HEK293 (cell line): ENCODE data around the gene TIAM1.
A peak's percentile ranks its signal among the peaks of the same experiment; 100 is the strongest.

Experiments
- CTCF ChIA-PET: fragments of 350-600 bp; formaldehyde crosslinking; extraction: SDS; loops from one replicate; lab custom pipeline; 2021; ENCODE audit warnings: antibody characterized with exemption; lab: Yijun Ruan, JAX
- POLR2A ChIA-PET: fragments of 300-600 bp; formaldehyde crosslinking; extraction: SDS; loops from one replicate; lab custom pipeline; 2020; ENCODE audit warnings: antibody characterized with exemption, inconsistent platforms; lab: Yijun Ruan, JAX
- H3K27ac ChIP-seq: fragments of 200-500 bp; sonication (Bioruptor generic); 2 replicates; pipeline ENCODE4 v1.5.1; 2014; ENCODE audit warnings: low read depth, low read length, control low read depth, inconsistent platforms; ENCODE audit errors: extremely low read depth
- H3K36me3 ChIP-seq, 2 experiments: fragments of 200-500 bp in 1 of 2; sonication (Bioruptor generic) in 1 of 2; 1 replicate in 1 of 2; 2 replicates in 1 of 2; pipeline ENCODE4 v1.5.1; 2014 to 2017; ENCODE audit warnings: inconsistent platforms in 2 of 2, low read length in 2 of 2; ENCODE audit not compliant: control insufficient read depth in 2 of 2, insufficient read depth in 1 of 2
- H3K4me1 ChIP-seq: fragments of 200-500 bp; sonication (Bioruptor generic); 2 replicates; pipeline ENCODE4 v1.5.1; 2014; ENCODE audit warnings: mild to moderate bottlenecking, low read length, inconsistent platforms; ENCODE audit not compliant: control insufficient read depth, insufficient read depth
- H3K4me3 ChIP-seq: 2 replicates; pipeline ENCODE4 v1.5.1; 2011; ENCODE audit warnings: low read depth, mild to moderate bottlenecking, control low read depth, low read length, moderate library complexity
- H3K9me3 ChIP-seq: fragments of 200-500 bp; sonication (Bioruptor generic); 2 replicates; pipeline ENCODE4 v1.5.1; 2014; ENCODE audit warnings: low read depth, low read length, inconsistent platforms; ENCODE audit not compliant: control insufficient read depth, insufficient read depth
- EGR2 ChIP-seq: fragments of 450-650 bp; formaldehyde crosslinking; IDR thresholded peaks from 2 replicates; pipeline ENCODE4 v1.5.1; 2016; ENCODE audit warnings: low read depth, missing biosample characterization, missing genetic modification characterization
- FEZF1 ChIP-seq: fragments of 450-650 bp; formaldehyde crosslinking; IDR thresholded peaks from 2 replicates; pipeline ENCODE4 v1.5.1; 2016; ENCODE audit warnings: missing biosample characterization, missing genetic modification characterization
- GLI2 ChIP-seq: fragments of 450-650 bp; formaldehyde crosslinking; IDR thresholded peaks from 2 replicates; pipeline ENCODE4; 2017; ENCODE audit warnings: missing biosample characterization, missing genetic modification characterization, low read depth, borderline replicate concordance
- KLF16 ChIP-seq: fragments of 450-650 bp; formaldehyde crosslinking; IDR thresholded peaks from 2 replicates; pipeline ENCODE4 v1.5.1; 2017; ENCODE audit warnings: missing biosample characterization, missing genetic modification characterization
- OSR2 ChIP-seq: fragments of 450-650 bp; formaldehyde crosslinking; IDR thresholded peaks from 2 replicates; pipeline ENCODE4 v1.5.1; 2016; ENCODE audit warnings: missing biosample characterization, missing genetic modification characterization
- SALL2 ChIP-seq: fragments of 450-650 bp; formaldehyde crosslinking; IDR thresholded peaks from 2 replicates; pipeline ENCODE4 v1.5.0; 2017; ENCODE audit warnings: missing biosample characterization, mild to moderate bottlenecking, missing genetic modification characterization, borderline replicate concordance
- SP7 ChIP-seq: fragments of 450-650 bp; formaldehyde crosslinking; IDR thresholded peaks from 2 replicates; pipeline ENCODE4 v1.5.1; 2016; ENCODE audit warnings: missing biosample characterization, missing genetic modification characterization
- TRIM28 ChIP-seq: IDR thresholded peaks from 2 replicates; pipeline ENCODE4 v1.6.1; 2011; ENCODE audit warnings: low read length, control low read depth, borderline replicate concordance
- ZNF10 ChIP-seq: fragments of 450-650 bp; formaldehyde crosslinking; IDR thresholded peaks from 2 replicates; pipeline ENCODE4 v1.5.1; 2017; ENCODE audit warnings: missing biosample characterization, missing genetic modification characterization
- ZNF292 ChIP-seq: fragments of 450-650 bp; formaldehyde crosslinking; IDR thresholded peaks from 2 replicates; pipeline ENCODE4 v1.5.1; 2016; ENCODE audit warnings: low read depth, missing biosample characterization, missing genetic modification characterization, borderline replicate concordance
- ZNF366 ChIP-seq: fragments of 450-650 bp; formaldehyde crosslinking; conservative IDR thresholded peaks from 2 replicates; pipeline ENCODE4 v1.5.1; 2016; ENCODE audit warnings: missing biosample characterization, missing genetic modification characterization
- ZNF398 ChIP-seq: fragments of 450-650 bp; formaldehyde crosslinking; IDR thresholded peaks from 2 replicates; pipeline ENCODE4 v1.5.1; 2017; ENCODE audit warnings: missing biosample characterization, missing genetic modification characterization
- ZNF571 ChIP-seq: fragments of 450-650 bp; formaldehyde crosslinking; IDR thresholded peaks from 2 replicates; pipeline ENCODE4 v1.5.0; 2017; ENCODE audit warnings: missing biosample characterization, missing genetic modification characterization
- ZNF596 ChIP-seq: fragments of 450-650 bp; IDR thresholded peaks from 2 replicates; pipeline ENCODE4 v1.5.0; 2018; ENCODE audit warnings: missing biosample characterization, mild to moderate bottlenecking, missing genetic modification characterization, moderate library complexity
- ZNF692 ChIP-seq: fragments of 450-650 bp; formaldehyde crosslinking; IDR thresholded peaks from 2 replicates; pipeline ENCODE4 v1.5.1; 2016; ENCODE audit warnings: missing biosample characterization, missing genetic modification characterization
- ZNF837 ChIP-seq: fragments of 450-650 bp; formaldehyde crosslinking; IDR thresholded peaks from 2 replicates; pipeline ENCODE4 v1.5.1; 2016; ENCODE audit warnings: missing biosample characterization, missing genetic modification characterization
- ZNF843 ChIP-seq: fragments of 450-650 bp; formaldehyde crosslinking; IDR thresholded peaks from 2 replicates; pipeline ENCODE4 v1.5.1; 2016; ENCODE audit warnings: missing biosample characterization, missing genetic modification characterization
- TF ChIP-seq, protein P1 (sequence below): fragments of 450-650 bp; formaldehyde crosslinking; IDR thresholded peaks from 2 replicates; pipeline ENCODE4 v1.5.1; 2016; ENCODE audit warnings: missing biosample characterization, missing genetic modification characterization
- TF ChIP-seq, protein P2 (sequence below): fragments of 450-650 bp; formaldehyde crosslinking; IDR thresholded peaks from 2 replicates; pipeline ENCODE4 v1.5.1; 2017; ENCODE audit warnings: missing biosample characterization, missing genetic modification characterization
- TF ChIP-seq, protein P3 (sequence below): fragments of 450-650 bp; formaldehyde crosslinking; IDR thresholded peaks from 2 replicates; pipeline ENCODE4 v1.5.1; 2017; ENCODE audit warnings: missing biosample characterization, missing genetic modification characterization

TIAM1 gene

DNA sequence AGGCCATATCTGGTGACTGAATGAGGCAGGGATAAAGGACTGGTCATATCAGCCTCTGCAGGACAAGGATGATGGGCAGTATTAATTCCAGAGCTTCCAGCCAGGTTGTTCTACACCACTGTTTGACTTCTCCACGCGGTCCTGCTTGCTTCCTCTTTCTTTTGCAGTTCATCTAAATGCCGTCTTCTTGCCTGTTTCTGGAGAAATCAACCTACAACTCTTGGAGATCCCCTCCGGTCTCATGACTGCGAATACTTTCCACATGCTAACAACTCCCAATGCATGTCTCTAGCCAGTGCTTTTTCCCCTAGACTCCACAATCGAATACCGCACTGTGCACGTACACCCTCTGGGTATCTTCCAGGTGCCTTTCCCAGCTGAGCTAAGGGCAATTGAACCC is 14.1 kb upstream of the TIAM1 start (continued):
- TF ChIP-seq GLI2 (tag by site-specific recombination): no peak
- no peak for TF ChIP-seq SALL2 (tag by site-specific recombination)
- TF ChIP-seq ZNF843: no peak
- no peak for TF ChIP-seq ZNF837
- TF ChIP-seq ZNF292 (tag by site-specific recombination): no peak
- no peak for TF ChIP-seq TRIM28
- TF ChIP-seq, all 188 proteins: peak for 0

GRCh38 chr21:31356440-31356839 is 12.4 kb upstream of the TIAM1 start:
- H3K36me3 ChIP-seq: no peaks in the 10 kb centered on the region; a peak in 1 of 3 replicates
- ChIA-PET CTCF (no interaction called here), POLR2A (no interaction called here)
- TF ChIP-seq, protein P1, sequence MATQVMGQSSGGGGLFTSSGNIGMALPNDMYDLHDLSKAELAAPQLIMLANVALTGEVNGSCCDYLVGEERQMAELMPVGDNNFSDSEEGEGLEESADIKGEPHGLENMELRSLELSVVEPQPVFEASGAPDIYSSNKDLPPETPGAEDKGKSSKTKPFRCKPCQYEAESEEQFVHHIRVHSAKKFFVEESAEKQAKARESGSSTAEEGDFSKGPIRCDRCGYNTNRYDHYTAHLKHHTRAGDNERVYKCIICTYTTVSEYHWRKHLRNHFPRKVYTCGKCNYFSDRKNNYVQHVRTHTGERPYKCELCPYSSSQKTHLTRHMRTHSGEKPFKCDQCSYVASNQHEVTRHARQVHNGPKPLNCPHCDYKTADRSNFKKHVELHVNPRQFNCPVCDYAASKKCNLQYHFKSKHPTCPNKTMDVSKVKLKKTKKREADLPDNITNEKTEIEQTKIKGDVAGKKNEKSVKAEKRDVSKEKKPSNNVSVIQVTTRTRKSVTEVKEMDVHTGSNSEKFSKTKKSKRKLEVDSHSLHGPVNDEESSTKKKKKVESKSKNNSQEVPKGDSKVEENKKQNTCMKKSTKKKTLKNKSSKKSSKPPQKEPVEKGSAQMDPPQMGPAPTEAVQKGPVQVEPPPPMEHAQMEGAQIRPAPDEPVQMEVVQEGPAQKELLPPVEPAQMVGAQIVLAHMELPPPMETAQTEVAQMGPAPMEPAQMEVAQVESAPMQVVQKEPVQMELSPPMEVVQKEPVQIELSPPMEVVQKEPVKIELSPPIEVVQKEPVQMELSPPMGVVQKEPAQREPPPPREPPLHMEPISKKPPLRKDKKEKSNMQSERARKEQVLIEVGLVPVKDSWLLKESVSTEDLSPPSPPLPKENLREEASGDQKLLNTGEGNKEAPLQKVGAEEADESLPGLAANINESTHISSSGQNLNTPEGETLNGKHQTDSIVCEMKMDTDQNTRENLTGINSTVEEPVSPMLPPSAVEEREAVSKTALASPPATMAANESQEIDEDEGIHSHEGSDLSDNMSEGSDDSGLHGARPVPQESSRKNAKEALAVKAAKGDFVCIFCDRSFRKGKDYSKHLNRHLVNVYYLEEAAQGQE (tag by site-specific recombination): 0 out of 2 replicates have a peak, but pooled peaks have one; percentile 22
- no peak for TF ChIP-seq ZNF596
- H3K27ac ChIP-seq: no peak overlapping the region
- H3K9me3 ChIP-seq: no peaks in the 10 kb centered on the region; the same call in 1 of the 2 replicates
- peaks cover 9% of the 10 kb centered on the region for H3K4me1 ChIP-seq
- no peak overlapping the region for H3K4me3 ChIP-seq

DNA sequence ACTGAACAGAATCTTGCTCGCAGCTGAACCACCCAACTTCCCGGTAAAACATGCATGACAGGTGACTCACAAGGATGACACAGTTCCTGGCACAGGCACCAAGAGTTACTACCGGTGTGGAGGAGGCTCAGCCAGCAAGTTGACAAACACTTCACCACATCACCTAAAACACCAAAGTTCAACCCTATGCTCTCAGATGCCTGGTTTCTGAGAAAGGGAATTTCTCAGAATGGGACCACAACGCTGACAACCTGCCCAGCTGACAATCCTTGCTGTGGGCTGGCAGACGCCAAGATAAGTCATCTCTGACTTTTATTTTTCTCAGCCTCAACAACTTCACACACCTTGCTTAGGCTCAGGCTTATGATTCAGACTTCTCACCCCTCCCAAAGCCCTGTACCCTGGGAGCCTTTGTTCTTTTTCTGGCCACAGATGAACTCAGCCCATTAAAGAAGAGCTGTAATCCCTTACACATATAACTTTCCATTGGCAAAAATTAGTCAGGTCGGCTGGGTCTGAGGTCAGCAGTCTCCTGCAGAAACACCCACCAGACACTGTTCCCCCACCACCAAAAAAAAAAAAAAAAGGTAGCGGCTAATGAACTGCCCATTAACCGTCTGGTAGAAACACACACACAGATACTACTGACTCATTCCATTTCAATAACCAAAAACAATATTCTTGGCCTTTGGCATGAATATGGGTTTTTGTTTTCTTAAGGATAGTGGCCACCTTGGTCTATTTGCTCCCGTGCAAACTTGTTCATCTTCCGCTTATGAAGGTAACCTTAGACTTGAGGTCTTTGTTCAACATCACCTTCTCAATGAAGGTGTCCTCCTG is 10.8 kb upstream of the TIAM1 start:
- Histone ChIP-seq H3K27ac (peak overlapping the region; percentile 25; the same call in 1 of the 2 replicates), H3K4me3 (no peak overlapping the region), H3K36me3 (no peaks in the 10 kb centered on the region; a peak in 1 of 3 replicates), H3K4me1 (peaks cover 12% of the 10 kb centered on the region), H3K9me3 (no peaks in the 10 kb centered on the region)
- ChIA-PET POLR2A (interaction anchor here (0.7 kb wide), 1 partner anchor 89 kb away, joined by 4 read pairs; no protein-coding TSS in a partner anchor), CTCF (interaction anchor here (0.7 to 1.0 kb wide), 4 partner anchors 13 to 237 kb away, joined by 3 to 4 read pairs (median 4); no protein-coding TSS in a partner anchor)
- TF ChIP-seq OSR2 (tag by site-specific recombination) (peak; percentile 40), ZNF571 (tag by site-specific recombination) (no peak), ZNF366 (peak; percentile 59), SP7 (tag by site-specific recombination) (peak; percentile 54; the same call in 1 of the 2 replicates), FEZF1 (tag by site-specific recombination) (peak; percentile 38; the same call in 1 of the 2 replicates), ZNF398 (peak; percentile 39; the same call in 1 of the 2 replicates), ZNF10 (tag by site-specific recombination) (0 out of 2 replicates have a peak, but pooled peaks have one; percentile 27), EGR2 (tag by site-specific recombination) (peak; percentile 27; the same call in 1 of the 2 replicates), ZNF692 (tag by site-specific recombination) (0 out of 2 replicates have a peak, but pooled peaks have one; percentile 23), KLF16 (tag by site-specific recombination) (no peak)
- TF ChIP-seq, protein P2, sequence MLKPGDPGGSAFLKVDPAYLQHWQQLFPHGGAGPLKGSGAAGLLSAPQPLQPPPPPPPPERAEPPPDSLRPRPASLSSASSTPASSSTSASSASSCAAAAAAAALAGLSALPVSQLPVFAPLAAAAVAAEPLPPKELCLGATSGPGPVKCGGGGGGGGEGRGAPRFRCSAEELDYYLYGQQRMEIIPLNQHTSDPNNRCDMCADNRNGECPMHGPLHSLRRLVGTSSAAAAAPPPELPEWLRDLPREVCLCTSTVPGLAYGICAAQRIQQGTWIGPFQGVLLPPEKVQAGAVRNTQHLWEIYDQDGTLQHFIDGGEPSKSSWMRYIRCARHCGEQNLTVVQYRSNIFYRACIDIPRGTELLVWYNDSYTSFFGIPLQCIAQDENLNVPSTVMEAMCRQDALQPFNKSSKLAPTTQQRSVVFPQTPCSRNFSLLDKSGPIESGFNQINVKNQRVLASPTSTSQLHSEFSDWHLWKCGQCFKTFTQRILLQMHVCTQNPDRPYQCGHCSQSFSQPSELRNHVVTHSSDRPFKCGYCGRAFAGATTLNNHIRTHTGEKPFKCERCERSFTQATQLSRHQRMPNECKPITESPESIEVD: no peak
- TF ChIP-seq, protein P3, sequence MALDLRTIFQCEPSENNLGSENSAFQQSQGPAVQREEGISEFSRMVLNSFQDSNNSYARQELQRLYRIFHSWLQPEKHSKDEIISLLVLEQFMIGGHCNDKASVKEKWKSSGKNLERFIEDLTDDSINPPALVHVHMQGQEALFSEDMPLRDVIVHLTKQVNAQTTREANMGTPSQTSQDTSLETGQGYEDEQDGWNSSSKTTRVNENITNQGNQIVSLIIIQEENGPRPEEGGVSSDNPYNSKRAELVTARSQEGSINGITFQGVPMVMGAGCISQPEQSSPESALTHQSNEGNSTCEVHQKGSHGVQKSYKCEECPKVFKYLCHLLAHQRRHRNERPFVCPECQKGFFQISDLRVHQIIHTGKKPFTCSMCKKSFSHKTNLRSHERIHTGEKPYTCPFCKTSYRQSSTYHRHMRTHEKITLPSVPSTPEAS: no peak
